Measurements from ENCODE around the gene SMIM15.

SMIM15 gene

GRCh38 chr5:61159836-61160235 lies 2.4 kb downstream of the SMIM15 start:
- no peak for DNase-seq (ENCODE audit: low spot score)

- no peak for DNase-seq (ENCODE audit: low spot score)
Measured at GRCh38 chr5:61159070-61159469, 3.2 kb downstream of the SMIM15 start.

- DNase-seq (ENCODE audit: low spot score), result no peak
Measured at GRCh38 chr5:61151893-61152292, 10.4 kb downstream of the SMIM15 start.

- no peak for DNase-seq (ENCODE audit: low spot score)
Measured at GRCh38 chr5:61148515-61148914, 13.8 kb downstream of the SMIM15 start.

GRCh38 chr5:61142811-61143210 lies 19.5 kb downstream of the SMIM15 start:
- DNase-seq (ENCODE audit: low spot score), result no peak

GRCh38 chr5:61142391-61142790 lies 19.9 kb downstream of the SMIM15 start:
- no peak for DNase-seq (ENCODE audit: low spot score)

- DNase-seq (ENCODE audit: low spot score), result no peak
Measured at GRCh38 chr5:61141801-61142200, 20.5 kb downstream of the SMIM15 start.

GRCh38 chr5:61139931-61140330 lies 22.3 kb downstream of the SMIM15 start:
- no peak for DNase-seq (ENCODE audit: low spot score)

- DNase-seq (ENCODE audit: low spot score), result no peak
Measured at GRCh38 chr5:61139094-61139873, 23.0 kb downstream of the SMIM15 start.

GRCh38 chr5:61137835-61138234 lies 24.4 kb downstream of the SMIM15 start:
- DNase-seq (ENCODE audit: low spot score), result no peak

- DNase-seq (ENCODE audit: low spot score), result no peak
Measured at GRCh38 chr5:61132559-61132958, 29.7 kb downstream of the SMIM15 start.

GRCh38 chr5:61130289-61130688 lies 32.0 kb downstream of the SMIM15 start:
- DNase-seq (ENCODE audit: low spot score), result no peak

GRCh38 chr5:61123145-61123544 lies 39.1 kb downstream of the SMIM15 start:
- DNase-seq (ENCODE audit: low spot score), result no peak

GRCh38 chr5:61120534-61120933 lies 41.7 kb downstream of the SMIM15 start:
- DNase-seq (ENCODE audit: low spot score), result no peak

- DNase-seq (ENCODE audit: low spot score), result no peak
Measured at GRCh38 chr5:61119066-61119465, 43.2 kb downstream of the SMIM15 start.

- DNase-seq (ENCODE audit: low spot score), result no peak
Measured at GRCh38 chr5:61115968-61116367, 46.3 kb downstream of the SMIM15 start.

- DNase-seq (ENCODE audit: low spot score), result no peak
Measured at GRCh38 chr5:61114441-61114840, 47.8 kb downstream of the SMIM15 start.

Data from HuH-7 (cell line).